NAMALWA (cell line): ENCODE data around the gene MRPS5.

Experiments
- DNase-seq: peaks from one replicate; pipeline ENCODE4 v3.0.0-alpha.2; 2015; ENCODE audit warnings: low spot score

Gene MRPS5

DNA sequence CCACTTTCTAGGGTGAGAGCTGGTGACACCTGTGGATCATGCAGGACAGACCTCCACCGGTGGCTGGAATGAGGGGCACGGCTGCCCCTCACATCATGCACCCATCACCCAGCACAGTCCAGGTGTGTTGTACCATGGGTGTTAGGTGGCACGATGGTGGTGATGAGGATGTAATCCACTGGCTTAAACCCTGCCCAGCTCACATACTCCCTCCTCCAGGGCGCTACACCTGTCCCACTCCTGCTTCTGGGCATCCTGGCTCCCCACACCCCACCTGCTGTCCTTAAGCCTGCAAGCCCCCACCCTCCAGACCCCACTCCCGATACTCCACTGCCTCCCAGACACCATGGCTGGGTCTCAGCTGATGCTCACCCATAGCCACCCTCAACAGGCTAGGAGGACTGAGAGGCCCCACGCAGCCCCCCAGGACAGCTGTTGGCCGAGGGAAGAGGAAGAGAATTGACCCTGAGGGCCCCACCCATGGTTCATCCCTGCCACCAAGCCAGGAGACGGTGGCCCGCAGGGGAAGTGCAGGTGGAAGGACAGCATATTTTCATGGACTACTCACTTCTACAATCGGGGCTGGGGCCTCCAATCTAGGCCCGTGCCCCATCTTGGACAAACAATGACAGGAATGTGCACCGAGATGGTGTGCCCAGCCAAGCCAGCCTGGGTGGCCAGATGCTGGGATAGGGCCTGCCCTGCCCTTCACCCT lies 61.8 kb downstream of the MRPS5 start:
- DNase-seq, result no peak

DNA sequence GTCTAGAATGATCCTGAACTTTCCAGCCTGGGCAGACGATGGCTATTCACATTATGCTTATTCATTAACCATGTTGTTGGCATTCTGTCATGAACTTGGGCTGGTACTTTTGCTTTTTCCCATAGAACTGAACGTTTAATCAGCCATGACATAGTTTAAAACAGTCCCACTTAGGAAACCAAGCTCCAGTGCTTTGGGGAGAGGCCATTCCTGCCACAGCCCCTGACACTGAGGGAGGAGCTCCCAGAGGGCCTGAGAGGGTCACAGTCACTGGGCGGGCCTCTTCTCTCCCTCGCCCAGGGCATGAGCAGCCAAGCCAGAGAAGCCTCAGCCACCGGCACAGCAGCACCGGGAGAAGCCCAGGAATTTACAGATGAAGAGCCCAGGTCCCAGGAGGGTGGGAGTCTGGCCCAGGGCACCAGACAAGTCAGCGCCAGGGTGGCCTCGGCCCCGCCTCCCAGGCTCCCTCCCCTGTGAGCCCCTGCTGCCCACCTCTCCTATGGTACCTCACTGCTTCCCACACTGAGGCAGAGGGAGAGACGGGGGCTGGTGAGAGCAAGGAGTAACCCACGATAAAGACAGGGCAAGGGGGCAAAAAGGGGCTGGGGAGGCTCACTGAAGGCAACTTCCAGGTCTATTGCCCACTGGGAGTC lies 62.5 kb downstream of the MRPS5 start:
- DNase-seq, result no peak

DNA sequence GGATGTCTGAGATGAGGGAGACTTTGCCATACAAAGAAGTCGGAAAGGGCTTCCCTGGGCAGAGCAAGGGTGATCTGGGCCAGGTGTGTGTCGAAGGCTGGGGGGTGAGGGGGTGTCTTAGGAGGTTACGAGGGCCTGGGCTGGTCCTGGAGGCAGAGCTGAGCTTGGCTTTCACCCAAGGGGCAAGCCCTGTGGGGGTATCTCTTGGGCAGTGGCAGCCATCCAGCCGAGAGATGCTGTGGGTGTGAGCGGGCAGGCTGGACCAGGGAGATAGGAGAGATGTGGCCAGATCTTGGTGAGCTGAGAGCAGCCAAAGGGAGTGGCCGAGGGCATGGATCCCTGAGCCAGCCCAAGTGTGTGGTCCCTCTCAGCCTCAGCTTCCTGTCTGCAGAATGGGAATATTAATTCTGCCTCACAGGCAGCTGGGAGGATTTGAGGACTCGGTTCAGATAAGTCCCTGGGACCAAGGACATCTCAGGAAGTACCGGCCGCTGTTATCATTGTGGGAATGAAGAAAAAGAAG lies 63.1 kb downstream of the MRPS5 start:
- no peak for DNase-seq

DNA sequence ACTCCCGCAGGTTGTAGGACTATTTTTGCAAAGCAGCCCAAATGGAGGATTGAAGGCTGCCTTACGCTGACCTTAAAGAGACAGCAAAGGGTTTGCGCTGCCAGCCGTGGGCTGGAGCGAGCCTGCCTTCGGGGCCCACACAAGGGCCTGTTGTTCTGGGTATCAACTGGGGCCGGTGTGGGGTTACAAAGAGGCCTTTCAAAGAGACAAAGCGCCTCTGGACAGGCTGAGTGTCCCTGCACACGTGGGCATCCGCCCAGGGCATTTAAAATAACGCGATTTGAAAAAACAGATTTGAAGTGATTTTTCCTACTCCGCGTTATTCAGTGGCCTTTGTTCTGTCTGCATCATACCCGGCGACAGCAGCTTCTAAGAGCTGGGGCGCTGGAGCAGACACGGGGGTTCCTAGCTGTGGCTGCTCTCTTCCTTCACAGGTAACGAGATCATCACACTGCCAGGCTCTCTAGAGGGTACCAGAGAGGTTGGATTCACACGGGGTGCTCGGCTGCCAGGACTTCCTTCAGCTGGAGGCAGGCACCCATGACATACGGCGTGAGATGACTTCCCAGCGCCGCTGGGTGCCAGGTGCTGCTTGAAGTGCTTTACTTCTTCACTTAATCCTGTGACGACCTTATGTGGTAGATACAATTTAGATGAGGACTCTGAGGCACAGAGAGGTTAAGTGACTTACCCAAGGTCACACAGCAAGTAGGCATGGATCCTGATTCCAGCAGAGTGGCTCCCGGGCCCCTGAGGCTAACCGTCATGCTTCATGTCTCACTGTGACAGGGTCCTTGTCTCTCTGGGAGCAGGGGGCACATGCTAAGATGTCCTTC lies 63.9 kb downstream of the MRPS5 start:
- no peak for DNase-seq

DNA sequence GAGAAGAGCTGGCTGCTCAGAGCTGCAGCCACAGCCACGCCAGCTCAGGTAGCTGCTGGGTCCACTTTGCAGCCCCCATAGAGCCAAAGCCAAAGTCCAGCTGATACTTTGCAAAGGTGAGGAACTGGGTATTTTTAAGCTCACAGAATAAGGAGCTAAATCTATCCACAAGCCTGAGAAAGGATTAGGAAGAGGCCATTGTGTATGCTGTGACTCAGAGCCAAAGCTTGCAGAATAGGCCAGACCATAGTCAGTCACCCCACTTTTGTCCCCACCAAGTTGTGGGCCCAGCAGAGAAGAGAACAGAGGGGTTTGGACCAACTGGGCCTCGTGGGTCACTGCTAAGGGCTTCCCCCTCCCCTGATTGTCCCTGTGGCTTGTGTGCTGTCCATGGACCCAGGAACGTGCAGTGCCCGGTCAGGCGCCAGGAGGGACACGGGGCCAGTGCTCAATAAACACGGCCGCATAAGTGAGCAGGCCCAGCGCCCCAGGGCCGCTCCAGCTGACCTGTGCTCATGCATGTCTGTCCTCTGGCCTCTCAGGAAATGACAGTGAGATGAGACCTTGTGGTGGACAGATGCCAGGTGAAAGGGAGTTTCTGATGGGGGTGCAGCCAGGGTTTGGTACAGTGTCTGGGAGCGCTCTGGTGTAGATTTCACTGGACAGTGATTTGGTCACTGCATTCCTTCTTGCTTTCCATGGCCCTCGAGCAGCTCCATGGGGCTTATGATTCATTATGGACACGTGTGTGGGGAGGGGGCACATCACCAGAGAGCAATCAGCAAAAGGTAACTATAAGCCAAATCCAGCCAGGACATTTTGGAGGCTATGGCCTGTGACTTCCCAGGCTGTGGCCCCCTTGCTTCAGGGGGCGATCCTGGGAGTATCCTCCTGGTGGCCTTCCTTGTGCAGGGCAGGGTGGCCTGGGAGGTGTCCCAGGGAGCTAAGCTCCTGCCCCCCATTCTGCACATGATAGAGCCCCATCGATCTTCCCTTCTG lies 64.8 kb downstream of the MRPS5 start:
- DNase-seq, result no peak

DNA sequence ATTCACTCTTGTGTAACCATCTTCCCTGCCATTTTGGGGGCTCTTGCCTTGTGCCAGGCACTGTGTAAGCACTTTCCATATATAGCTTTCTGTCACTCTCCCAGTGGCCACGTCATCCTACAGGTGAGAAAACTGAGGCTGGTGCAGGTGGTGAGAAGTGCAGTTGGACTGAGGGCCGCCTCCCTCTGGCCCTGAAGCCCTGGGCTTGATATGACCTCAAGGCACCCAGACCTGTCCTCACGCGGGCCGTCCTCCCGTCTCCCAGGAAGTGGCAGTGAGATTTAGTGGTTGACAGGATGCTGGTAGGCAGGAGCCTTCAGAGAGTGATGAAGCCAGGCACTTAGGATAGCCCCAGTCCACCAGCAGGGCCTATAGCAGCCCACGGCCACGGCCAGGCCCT lies 65.6 kb downstream of the MRPS5 start:
- no peak for DNase-seq

DNA sequence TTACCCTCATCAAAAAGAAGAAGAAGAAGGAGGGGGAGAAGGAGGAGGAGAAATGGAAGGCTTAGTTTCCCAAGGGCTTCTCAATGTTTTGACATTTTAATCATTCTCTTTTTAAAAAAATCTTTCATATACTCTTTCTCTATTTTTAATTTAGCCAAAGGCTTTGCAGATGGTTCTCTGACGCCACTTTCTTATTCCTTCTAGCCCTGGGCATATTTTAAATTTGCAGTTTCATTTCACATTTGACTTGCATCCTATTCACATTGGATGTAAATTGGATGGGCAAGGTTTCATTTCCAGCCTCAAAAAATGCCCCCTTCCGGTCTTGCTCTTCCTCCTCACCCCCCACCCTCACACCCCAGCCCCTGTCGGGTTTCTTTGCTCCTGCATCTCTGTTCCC lies 66.3 kb downstream of the MRPS5 start:
- no peak for DNase-seq

DNA sequence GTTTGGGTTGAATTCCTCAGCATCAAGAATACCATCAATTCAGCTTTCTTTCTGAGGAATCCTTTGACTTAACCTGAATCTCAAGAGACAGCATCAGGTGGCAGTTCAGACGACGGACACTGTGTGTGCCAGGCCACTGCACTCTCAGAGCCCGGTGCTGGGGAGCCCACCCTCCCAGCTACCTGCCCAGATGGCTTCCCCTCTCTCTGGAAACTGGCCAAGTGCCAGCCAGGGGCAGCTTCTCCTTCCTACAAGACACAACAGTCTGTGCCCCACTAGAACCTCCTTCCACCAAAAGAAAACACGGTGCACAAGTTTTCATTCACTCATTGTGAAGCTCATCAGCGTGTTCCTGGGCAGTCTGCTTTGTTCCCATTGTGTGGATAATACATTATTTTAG lies 67.6 kb downstream of the MRPS5 start:
- DNase-seq, result no peak

DNA sequence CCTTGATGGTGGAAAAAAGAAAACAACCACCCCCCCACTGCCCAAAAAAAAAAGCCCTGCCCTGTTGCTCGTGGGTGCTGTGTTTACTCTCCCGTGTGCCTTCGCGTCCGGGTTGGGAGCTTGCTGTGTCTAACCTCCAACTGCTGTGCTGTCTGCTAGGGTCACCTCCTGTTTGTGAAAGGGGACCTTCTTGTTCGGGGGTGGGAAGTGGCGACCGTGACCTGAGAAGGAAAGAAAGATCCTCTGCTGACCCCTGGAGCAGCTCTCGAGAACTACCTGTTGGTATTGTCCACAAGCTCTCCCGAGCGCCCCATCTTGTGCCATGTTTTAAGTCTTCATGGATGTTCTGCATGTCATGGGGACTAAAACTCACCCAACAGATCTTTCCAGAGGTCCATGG lies 68.1 kb downstream of the MRPS5 start:
- DNase-seq, result no peak

DNA sequence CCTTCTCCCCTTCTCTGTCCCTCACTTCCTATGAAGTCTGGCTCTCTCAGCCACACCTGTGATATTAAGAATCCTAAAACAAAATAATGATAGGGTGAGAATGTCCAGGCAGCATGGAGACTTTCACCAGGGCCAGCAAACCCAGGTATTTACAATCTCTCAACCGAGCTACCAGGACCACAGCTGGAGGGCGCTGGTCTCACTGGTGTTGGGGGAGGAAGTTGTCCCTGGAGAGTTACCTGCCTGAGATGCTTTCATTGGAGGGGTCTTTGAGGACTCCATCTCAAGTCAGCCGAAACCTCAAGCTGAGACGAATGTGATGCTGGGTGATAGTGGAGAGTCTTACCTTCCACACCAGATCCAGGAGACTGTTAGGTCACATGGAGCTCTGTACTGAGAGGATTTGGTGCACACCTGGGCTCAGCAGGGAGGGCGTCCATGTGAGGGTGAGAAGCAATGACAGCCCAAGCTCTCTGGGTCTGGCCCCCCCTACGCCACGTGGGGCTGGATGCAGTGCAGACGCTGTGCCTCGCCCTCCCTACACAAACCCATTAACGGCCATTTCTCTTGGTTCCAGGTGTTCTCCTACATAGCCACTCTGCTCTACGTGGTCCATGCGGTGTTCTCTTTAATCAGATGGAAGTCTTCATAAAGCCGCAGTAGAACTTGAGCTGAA lies 68.7 kb downstream of the MRPS5 start:
- no peak for DNase-seq

DNA sequence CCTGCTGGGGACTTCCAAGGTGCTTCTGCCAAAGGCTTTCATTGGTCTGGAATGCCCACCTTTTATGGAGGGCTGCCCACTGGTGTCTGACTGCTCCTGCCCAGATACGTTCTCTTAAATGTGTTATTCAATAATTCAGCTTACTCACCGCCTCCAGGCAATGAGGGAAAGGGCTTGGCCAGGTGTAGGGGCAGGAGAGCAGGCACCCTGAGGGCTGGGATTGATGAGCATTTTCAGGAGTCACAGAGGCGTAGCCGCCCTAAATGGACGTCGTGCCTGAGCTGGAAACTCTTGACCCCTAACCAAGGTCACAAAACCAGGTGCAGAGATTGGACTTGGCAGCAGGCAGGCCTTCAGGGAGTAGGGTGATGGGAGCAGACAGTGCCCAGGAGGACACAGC lies 69.3 kb downstream of the MRPS5 start:
- DNase-seq, result no peak

DNA sequence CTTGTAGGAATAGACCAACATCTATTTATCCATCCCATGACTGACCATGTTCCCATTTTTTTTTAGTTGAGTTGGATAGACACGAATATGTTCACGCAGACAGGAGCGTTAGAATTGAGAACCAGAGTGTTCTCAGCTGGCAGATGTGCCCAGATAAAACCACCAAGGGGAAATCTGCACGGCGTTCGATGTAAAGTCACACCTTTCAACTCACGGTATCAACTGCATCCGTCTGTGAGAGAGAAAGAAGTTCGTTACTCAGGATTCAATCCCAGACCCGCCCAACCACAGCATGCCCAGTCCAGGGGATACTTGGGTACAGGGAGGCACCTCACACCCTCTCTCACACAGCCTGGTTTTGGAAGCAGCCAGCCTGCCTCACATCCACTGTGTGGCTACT lies 70.0 kb downstream of the MRPS5 start:
- no peak for DNase-seq

DNA sequence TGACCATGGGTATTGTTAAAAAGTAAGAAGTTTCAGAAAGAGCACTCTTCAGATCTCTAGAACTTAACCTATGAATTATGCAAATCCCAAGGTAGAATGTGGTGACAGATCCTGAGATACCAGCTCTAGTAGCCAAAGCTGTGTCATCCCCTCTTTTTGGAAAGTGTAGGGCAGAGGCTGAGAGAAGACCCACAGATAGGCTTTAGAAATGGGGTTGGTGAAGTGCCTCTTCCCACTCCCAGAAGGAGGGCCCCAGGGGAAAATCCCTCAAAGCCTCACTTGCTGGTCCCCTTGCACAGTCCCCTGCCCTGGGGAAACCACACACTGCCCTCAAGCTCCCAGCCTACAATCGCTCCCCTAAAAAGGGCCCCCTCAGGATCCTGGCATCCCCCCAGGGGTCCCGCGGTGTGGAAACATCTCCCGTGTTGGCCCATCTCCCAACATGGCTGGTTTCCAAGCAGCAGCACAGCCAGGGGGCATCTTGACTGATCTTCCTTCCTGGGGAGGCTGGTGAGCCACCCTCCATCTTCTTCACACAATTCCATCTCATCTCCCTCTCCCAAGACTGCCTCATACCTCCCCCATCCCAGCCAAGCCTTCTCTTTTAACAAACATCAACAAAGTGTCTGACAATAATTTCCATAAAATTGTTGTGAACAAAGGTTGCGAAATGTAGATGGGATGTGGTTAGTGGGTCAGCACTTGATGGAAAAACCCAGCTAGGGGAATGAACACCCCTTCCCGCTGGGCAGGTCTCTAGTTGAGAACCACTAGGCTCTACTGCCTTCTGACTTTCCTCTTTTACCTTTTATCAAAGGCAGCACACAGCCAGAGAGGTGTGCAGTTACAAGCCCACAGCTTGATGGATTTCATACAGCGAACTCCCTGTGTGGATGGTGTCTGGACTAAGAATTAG lies 71.0 kb downstream of the MRPS5 start:
- DNase-seq, result no peak

DNA sequence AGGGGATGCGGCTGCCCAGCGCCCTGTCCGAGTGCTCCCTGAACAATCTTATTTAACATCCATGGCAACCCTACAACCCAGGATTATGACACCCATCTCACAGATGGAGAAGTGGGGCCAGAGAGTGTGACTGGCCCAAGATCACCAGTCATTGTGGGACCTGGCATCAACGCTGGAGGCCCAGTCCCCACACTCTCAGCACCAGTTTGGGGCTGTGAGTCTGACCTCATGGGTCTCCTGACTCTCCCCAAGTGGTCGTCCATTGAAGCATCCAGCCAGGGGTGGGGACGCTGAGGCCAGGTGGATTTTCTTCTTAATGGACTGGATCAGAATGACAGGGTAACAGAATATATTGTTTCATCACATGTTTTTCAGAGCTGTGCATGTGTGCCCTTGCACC lies 71.6 kb downstream of the MRPS5 start:
- no peak for DNase-seq

DNA sequence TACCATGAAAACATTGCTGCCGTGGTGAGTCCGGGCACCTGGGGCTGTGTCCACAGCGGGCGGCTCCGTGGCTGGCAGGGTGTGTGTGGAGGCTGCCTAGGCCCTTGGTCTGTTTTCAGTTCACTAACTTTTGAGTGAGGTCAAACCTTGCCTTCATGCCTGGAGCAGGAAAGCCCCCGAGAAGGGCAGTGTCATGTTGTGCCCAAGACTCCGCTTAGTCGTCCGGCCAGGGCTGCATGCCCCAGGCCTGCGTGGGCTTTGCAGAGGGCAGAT lies 72.0 kb downstream of the MRPS5 start:
- DNase-seq, result no peak

DNA sequence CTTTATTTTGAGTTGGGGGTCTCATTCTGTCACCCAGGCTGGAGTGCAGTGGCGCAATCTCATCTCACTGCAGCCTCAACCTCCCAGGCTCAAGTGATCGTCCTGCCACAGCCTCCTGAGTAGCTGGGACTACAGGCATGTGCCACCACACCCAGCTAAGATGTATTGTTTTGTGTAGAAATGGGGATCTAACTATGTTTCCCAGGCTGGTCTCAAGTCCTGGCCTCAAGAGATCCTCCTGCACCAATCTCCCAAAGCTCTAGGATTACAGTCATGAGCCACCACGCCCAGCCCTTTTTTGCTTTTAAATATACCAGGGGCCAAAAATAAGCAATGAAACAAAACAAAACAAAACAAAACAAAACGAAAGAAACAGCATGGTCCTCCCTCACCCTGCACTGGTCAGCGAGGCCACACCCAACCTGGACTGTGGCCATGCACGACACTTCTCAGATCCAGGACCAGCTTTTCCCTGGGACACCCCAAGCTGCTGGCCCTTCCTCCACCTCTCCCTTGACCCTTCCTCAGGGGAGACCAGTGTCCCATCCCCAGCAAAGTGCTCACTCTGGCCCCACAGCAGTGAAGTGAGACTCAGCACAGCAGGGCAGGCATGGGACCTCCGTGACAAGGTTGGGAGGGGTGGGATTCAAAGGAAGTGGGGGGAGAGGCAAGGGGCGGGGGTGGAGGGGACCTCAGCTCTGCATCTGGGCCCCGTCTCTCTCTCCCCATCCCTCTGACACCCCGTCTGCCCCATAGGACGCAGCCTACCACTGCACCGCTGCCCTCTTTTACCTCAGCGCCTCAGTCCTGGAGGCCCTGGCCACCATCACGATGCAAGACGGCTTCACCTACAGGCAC lies 72.6 kb downstream of the MRPS5 start:
- DNase-seq, result no peak

DNA sequence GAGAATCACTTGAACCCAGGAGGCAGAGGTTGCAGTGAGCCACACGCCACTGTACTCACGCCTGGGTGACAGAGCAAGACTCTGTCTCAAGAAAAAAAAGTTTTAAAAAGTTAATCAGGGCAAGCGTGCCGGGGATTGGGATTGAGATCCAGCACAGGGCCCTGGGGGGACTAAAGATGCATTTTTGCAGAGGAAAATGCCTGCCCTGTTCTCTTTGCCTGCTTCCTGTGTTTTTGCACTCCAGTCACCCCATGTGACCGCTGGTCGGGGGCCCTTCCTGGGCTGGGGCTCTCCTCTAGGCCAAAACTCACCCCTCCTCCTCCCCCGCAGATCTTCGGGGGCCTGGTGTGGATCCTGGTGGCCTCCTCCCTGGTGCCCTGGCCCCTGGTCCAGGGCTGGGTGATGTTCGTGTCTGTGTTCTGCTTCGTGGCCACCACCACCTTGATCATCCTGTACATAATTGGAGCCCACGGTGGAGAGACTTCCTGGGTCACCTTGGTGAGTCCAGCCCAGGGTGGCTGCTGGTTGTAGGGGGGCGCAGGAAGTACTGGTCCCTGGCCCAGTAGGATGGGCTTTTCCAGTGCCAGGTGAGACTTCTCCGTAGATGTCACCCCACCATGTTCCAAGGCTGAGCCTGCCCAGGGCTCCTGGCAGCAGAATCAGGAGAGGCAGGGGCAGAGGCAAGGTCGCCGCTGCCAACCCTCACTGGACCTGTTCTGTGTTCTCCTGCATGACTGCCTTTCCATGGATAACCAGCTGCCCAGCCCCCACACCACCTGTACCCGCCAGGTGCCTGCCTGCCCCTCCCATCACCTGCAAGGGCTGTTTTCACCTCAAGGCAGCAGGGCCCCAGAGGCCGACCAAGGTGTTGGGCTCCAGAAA lies 73.7 kb downstream of the MRPS5 start:
- DNase-seq, result no peak

DNA sequence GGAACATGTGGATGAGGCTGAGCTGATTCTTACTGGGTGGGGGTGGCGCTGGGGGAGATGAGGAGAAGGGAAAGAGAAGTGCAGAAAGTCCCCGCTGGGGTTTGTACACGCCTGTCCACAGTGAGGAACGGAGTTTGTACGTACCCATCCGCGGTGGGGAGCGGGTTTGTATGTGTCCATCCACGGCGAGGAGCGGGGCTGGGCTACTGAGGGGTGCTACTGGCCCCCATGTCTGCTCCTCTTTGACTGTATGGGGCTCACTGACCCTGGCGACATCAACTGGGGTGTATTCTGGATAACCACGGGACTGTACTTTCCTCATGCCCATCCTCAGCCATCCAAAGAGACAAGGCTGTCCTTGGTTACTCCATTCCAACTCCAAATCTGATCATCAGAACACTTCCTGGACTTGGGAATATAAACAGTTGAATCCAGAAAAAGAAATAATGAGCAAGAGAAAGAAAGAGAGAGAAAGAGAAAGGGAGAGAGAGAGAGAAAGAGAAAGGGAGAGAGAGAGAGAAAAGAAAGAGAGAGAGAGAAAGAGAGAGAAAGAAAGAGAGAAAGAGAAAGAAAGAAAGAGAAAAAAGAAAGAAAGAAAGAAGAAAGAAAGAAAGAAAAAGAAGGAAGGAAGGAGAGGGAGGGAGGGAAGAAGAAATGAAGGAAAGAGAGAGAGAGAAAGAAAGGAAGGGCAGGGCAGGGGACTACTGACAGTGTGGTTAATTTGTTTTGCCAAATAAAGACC lies 75.1 kb downstream of the MRPS5 start:
- DNase-seq, result no peak
